ENCODE results near the gene CCL2. TPM values are rescaled to one million over a fixed set of nuclear protein-coding genes. Genes with fewer than 3 reads are reported as not detected.

The CCL2 gene
- total RNA-seq, 1 experiment from 2014 or later = 3.9 TPM

GRCh38 chr17:34254146-34254545 lies 939 bp upstream of the CCL2 start:
- intact Hi-C loops (cut with micrococcal nuclease; ENCODE audit: unreplicated experiment) = no loop called here
- no peak for TF ChIP-seq EZH2 (IDR thresholded peaks at IDR 0.05; ENCODE audit: borderline replicate concordance, low read depth, low read length, poor library complexity, severe bottlenecking)
- TF ChIP-seq CTCF (conservative IDR thresholded peaks at IDR 0.05; ENCODE audit: low read depth, low read length) = no peak
- DNase-seq (ENCODE audit: low spot score) = no peak
- no peaks in the 10 kb centered on the region for H3K27me3 ChIP-seq (replicated peaks; ENCODE audit: insufficient read depth, low read depth, low read length, poor library complexity)
- H3K9me3 ChIP-seq (ENCODE audit: low read depth, low read length, poor library complexity, severe bottlenecking) = no peaks in the 10 kb centered on the region
- ChIA-PET CTCF (no interaction called here), POLR2A (ENCODE audit: low non-redundant PET) (no interaction called here)
- no peak overlapping the region for H3K27ac ChIP-seq (ENCODE audit: low read depth, low read length, poor library complexity, severe bottlenecking)
- no peaks in the 10 kb centered on the region for H3K36me3 ChIP-seq (ENCODE audit: insufficient read depth, low read length, poor library complexity, severe bottlenecking)
- no peak overlapping the region for H3K4me3 ChIP-seq (ENCODE audit: low read depth, low read length, poor library complexity, severe bottlenecking)
- no peaks in the 10 kb centered on the region for H3K4me1 ChIP-seq (ENCODE audit: insufficient read depth, low read length, poor library complexity, severe bottlenecking)
- no TSS peak for BruUV-seq (replicated peaks)

- POLR2A ChIA-PET (ENCODE audit: low non-redundant PET) = no interaction called here
- intact Hi-C loops (cut with micrococcal nuclease; ENCODE audit: unreplicated experiment) = no loop called here
- no peaks in the 10 kb centered on the region for H3K36me3 ChIP-seq (ENCODE audit: insufficient read depth, low read length, poor library complexity, severe bottlenecking)
These were observed 272 bp downstream of the CCL2 start for GRCh38 chr17:34255381-34255732.

GRCh38 chr17:34255841-34256240 lies 756 bp downstream of the CCL2 start:
- no peak for DNase-seq (ENCODE audit: low spot score)
- no peak overlapping the region for H3K4me3 ChIP-seq (ENCODE audit: low read depth, low read length, poor library complexity, severe bottlenecking)
- POLR2A ChIA-PET (ENCODE audit: low non-redundant PET) = no interaction called here

More at GRCh38 chr17:34255381-34255732, 272 bp downstream of the CCL2 start:
- Histone ChIP-seq H3K4me3 (ENCODE audit: low read depth, low read length, poor library complexity, severe bottlenecking) (peak overlapping the region; percentile 24), H3K27ac (ENCODE audit: low read depth, low read length, poor library complexity, severe bottlenecking) (no peak overlapping the region), H3K4me1 (ENCODE audit: insufficient read depth, low read length, poor library complexity, severe bottlenecking) (no peaks in the 10 kb centered on the region), H3K27me3 (replicated peaks; ENCODE audit: insufficient read depth, low read depth, low read length, poor library complexity) (no peaks in the 10 kb centered on the region), H3K9me3 (ENCODE audit: low read depth, low read length, poor library complexity, severe bottlenecking) (no peaks in the 10 kb centered on the region)
- CTCF ChIA-PET = no interaction called here
- no TSS peak for BruUV-seq (replicated peaks)
- no peak for DNase-seq (ENCODE audit: low spot score)
- TF ChIP-seq CTCF (conservative IDR thresholded peaks at IDR 0.05; ENCODE audit: low read depth, low read length) = no peak
- TF ChIP-seq EZH2 (IDR thresholded peaks at IDR 0.05; ENCODE audit: borderline replicate concordance, low read depth, low read length, poor library complexity, severe bottlenecking) = no peak

More at GRCh38 chr17:34255841-34256240, 756 bp downstream of the CCL2 start:
- H3K9me3 ChIP-seq (ENCODE audit: low read depth, low read length, poor library complexity, severe bottlenecking) = no peaks in the 10 kb centered on the region
- no peaks in the 10 kb centered on the region for H3K4me1 ChIP-seq (ENCODE audit: insufficient read depth, low read length, poor library complexity, severe bottlenecking)
- no TSS peak for BruUV-seq (replicated peaks)
- no peaks in the 10 kb centered on the region for H3K36me3 ChIP-seq (ENCODE audit: insufficient read depth, low read length, poor library complexity, severe bottlenecking)
- H3K27ac ChIP-seq (ENCODE audit: low read depth, low read length, poor library complexity, severe bottlenecking) = no peak overlapping the region
- TF ChIP-seq CTCF (conservative IDR thresholded peaks at IDR 0.05; ENCODE audit: low read depth, low read length) (no peak), EZH2 (IDR thresholded peaks at IDR 0.05; ENCODE audit: borderline replicate concordance, low read depth, low read length, poor library complexity, severe bottlenecking) (no peak)
- intact Hi-C loops (cut with micrococcal nuclease; ENCODE audit: unreplicated experiment) = no loop called here
- no peaks in the 10 kb centered on the region for H3K27me3 ChIP-seq (replicated peaks; ENCODE audit: insufficient read depth, low read depth, low read length, poor library complexity)
- CTCF ChIA-PET = no interaction called here
